Measurements from ENCODE around the gene GRP.

- TF ChIP-seq CTCF (IDR thresholded peaks at IDR 0.05): no peak
- no peak for TF ChIP-seq POLR2A (IDR thresholded peaks at IDR 0.05)
Measured at GRCh38 chr18:59274533-59274928, 54.6 kb downstream of the GRP start.
